ENCODE measurements around the gene ADM5.

Gene ADM5

DNA sequence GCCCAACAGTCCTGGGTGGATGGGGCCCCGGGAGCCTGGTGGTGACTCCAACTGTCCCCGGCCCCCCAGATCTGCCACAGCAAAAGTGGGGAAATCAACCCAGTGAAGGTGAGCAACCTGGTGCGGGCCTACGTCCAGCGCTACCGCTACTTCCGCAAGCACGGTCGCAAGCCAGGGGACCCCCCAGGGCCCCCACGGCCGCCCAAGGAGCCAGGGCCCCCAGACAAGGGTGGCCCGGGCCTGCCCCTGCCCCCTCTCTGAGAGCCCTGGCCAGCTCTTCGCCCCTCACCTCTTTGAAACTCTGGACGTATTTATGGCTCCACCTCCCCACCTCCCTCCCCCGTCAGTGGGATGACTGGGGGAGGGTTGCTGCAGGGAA lies 31.3 kb upstream of the ADM5 start:
- Histone ChIP-seq H3K4me1 (ENCODE audit: control insufficient read depth, insufficient read depth, low read length, poor library complexity, severe bottlenecking) (peaks cover 9% of the 10 kb centered on the region), H3K4me3 (ENCODE audit: insufficient read depth, low read depth, low read length, poor library complexity, severe bottlenecking) (no peak overlapping the region), H3K27me3 (replicated peaks; ENCODE audit: control insufficient read depth, insufficient read depth, low read length, poor library complexity, severe bottlenecking) (no peaks in the 10 kb centered on the region), H3K27ac (ENCODE audit: insufficient read depth, low read length, poor library complexity, severe bottlenecking) (no peak overlapping the region), H3K9me3 (ENCODE audit: control insufficient read depth, low read length) (no peaks in the 10 kb centered on the region), H3K36me3 (ENCODE audit: control insufficient read depth, insufficient read depth, low read length) (peaks cover 90% of the 10 kb centered on the region)
- DNase-seq = no peak

DNA sequence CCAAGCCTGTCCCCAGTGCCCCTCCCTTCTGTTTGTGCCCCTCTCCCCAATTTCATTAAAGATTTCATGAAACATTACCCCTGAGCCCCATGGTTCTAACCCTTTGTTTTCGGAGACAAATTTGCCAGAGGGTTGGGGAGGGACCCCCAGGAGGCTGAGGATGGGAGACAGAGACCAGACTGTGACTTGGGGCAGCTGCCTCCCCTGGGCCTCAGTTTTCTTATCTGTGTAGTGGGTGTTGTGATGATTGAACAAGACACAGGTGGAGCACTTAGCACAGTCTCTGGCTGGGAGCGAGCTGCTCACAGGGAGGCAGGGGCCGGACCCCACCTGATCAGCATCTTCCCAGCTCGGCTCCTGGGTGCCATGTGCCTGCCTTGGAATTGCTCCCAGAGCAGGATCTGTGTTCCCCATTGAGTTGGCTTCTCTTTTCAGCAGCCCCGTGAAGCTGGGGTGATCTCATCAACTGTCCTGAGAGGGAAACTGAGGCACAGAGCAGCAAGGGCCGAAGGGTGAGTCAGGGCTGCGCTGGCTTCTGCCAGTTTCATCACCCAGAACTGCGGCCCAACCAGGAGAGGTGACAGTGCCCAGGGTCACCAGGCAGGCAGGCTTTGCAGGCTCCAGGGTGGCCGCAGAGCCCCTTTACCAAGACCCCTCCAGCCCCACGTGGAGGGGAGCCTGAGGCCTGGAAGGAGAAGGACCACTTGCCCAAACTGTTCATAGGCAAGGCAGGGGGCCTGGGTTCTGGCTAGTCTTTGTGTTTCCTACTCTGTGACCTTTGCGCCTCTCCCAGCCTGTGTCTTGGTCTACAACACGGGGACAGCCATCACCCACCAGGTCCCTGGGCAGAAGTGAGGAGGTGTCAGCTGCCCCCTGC lies 30.6 kb upstream of the ADM5 start:
- no peak overlapping the region for H3K4me3 ChIP-seq (ENCODE audit: insufficient read depth, low read depth, low read length, poor library complexity, severe bottlenecking)
- DNase-seq = no peak
- no peaks in the 10 kb centered on the region for H3K27me3 ChIP-seq (replicated peaks; ENCODE audit: control insufficient read depth, insufficient read depth, low read length, poor library complexity, severe bottlenecking)
- peaks cover 15% of the 10 kb centered on the region for H3K4me1 ChIP-seq (ENCODE audit: control insufficient read depth, insufficient read depth, low read length, poor library complexity, severe bottlenecking)
- H3K9me3 ChIP-seq (ENCODE audit: control insufficient read depth, low read length) = no peaks in the 10 kb centered on the region
- H3K36me3 ChIP-seq (ENCODE audit: control insufficient read depth, insufficient read depth, low read length) = peaks cover 87% of the 10 kb centered on the region
- peak overlapping the region; percentile 14 for H3K27ac ChIP-seq (ENCODE audit: insufficient read depth, low read length, poor library complexity, severe bottlenecking)

DNA sequence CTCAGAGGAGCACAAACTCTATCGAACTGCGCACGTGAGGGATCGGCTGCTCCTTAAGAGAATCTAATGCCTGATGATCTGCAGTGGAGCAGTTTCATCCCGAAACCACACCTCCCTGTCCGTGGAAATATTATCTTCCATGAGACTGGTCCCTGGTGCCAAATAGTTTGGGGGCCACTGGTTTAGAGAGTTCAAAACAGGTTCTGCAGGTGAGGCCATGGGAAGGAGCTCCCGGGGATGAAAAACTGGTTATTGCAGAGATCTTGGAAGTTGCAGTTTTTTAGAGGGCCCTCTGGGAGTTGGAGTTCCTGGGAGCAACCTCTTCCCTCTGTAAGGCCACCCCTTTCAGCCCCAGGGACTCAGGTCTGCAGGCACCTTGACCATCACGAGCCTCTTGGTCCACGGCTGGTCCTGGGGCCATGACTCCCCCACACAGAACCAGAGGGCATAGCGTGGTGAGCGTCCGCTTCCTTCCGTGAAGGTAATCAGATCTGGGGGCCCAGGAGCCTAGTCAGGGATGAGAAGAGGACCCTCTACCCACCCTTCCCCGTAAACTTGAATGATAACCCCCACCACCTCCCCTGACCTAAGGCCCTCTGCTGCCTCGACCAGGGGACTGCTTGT lies 28.9 kb upstream of the ADM5 start:
- Histone ChIP-seq H3K36me3 (ENCODE audit: control insufficient read depth, insufficient read depth, low read length) (peaks cover 73% of the 10 kb centered on the region), H3K4me1 (ENCODE audit: control insufficient read depth, insufficient read depth, low read length, poor library complexity, severe bottlenecking) (peaks cover 20% of the 10 kb centered on the region), H3K27ac (ENCODE audit: insufficient read depth, low read length, poor library complexity, severe bottlenecking) (peak overlapping the region; percentile 13), H3K9me3 (ENCODE audit: control insufficient read depth, low read length) (no peaks in the 10 kb centered on the region), H3K4me3 (ENCODE audit: insufficient read depth, low read depth, low read length, poor library complexity, severe bottlenecking) (no peak overlapping the region), H3K27me3 (replicated peaks; ENCODE audit: control insufficient read depth, insufficient read depth, low read length, poor library complexity, severe bottlenecking) (no peaks in the 10 kb centered on the region)
- DNase-seq = no peak

DNA sequence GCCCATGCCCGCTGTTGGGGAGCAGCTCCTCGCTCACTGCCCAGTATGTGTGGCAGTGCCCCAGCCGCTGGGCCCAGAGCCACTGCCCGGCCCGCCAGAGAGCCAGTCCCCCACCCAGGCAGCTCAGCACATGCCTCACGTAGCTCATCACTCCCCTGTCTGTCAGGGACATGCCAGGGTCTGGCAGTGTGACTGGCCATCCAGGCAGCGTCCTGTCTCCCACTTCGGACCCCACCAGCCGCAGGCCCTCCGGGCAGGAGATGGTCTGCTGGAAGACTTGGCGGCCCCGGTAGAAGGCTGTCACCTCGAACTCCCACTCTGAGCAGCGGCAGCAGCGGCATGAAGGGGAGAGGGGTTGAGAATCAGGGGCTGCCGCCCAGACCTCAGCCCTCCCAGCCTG lies 27.4 kb upstream of the ADM5 start:
- Histone ChIP-seq H3K36me3 (ENCODE audit: control insufficient read depth, insufficient read depth, low read length) (peaks cover 58% of the 10 kb centered on the region), H3K4me3 (ENCODE audit: insufficient read depth, low read depth, low read length, poor library complexity, severe bottlenecking) (no peak overlapping the region), H3K4me1 (ENCODE audit: control insufficient read depth, insufficient read depth, low read length, poor library complexity, severe bottlenecking) (peaks cover 27% of the 10 kb centered on the region), H3K27me3 (replicated peaks; ENCODE audit: control insufficient read depth, insufficient read depth, low read length, poor library complexity, severe bottlenecking) (no peaks in the 10 kb centered on the region), H3K27ac (ENCODE audit: insufficient read depth, low read length, poor library complexity, severe bottlenecking) (peak overlapping the region; percentile 85), H3K9me3 (ENCODE audit: control insufficient read depth, low read length) (no peaks in the 10 kb centered on the region)
- no peak for DNase-seq

DNA sequence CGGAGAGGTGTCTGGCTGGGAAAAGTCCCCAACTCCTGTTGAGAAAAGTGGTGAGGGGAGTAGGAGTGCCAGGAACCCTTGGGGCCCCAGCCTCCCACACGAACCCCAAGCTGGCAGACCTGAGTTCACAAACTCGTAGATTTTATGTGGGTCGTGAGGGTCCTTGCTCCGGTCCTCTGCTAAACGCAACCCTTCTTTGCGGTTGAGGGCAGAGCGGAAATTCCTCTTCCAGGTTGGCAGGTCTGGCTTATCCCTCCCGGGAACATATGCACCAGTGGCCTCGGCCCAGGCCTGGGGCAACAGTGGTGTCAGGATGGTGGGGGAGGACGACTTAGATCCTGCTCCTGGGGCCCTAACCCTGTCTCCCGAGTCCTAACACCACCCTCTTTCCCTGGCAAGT lies 26.2 kb upstream of the ADM5 start:
- H3K27ac ChIP-seq (ENCODE audit: insufficient read depth, low read length, poor library complexity, severe bottlenecking) = peak overlapping the region; percentile 85

DNA sequence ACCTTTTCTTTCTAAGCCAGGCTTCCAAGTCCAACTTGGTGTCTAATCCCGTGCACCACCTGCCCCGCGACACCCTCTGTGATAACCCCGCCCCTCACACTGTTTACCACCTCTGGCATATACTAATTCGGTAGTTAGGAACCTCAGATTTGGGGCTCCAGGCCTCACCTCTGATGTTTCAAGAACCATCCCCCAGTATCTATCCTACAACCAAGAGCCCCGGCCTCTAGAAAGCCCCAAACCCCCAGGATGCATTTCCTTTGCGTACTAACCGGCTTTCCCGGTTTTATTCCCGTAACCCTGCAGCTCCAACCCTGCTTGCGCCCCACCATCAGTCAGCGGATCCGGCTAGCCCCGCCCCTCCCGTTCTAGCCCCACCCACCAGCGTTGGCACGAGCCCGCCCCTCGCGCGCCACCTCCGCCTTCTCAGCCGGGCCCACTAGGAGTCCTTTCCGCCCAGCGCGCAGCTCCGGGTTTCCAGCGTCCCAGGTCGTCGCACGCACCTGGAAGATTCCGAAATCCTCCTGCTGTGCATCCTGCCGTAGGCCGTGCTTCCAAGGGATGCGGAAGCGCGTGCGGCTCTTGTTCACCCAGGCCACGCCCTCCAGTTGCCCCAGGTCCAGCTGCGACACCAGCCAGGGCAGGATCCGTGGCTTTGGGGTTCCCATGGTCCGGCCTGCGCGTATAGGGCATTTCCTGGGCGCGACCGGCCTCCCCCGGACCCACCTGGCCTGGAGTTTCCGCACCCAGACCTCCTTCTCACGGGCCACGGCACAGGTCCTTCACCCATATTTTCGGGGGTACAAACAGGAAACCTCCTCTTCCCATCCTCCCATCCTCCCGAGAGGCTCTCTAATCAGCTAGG lies 25.0 kb upstream of the ADM5 start:
- Histone ChIP-seq H3K4me1 (ENCODE audit: control insufficient read depth, insufficient read depth, low read length, poor library complexity, severe bottlenecking) (peaks cover 27% of the 10 kb centered on the region), H3K27me3 (replicated peaks; ENCODE audit: control insufficient read depth, insufficient read depth, low read length, poor library complexity, severe bottlenecking) (no peaks in the 10 kb centered on the region), H3K4me3 (ENCODE audit: insufficient read depth, low read depth, low read length, poor library complexity, severe bottlenecking) (peak overlapping the region; percentile 97), H3K9me3 (ENCODE audit: control insufficient read depth, low read length) (no peaks in the 10 kb centered on the region), H3K27ac (ENCODE audit: insufficient read depth, low read length, poor library complexity, severe bottlenecking) (peak overlapping the region; percentile 85), H3K36me3 (ENCODE audit: control insufficient read depth, insufficient read depth, low read length) (peaks cover 34% of the 10 kb centered on the region)
- DNase-seq = peak; percentile 85 to 87 (median 86)

More for the DNA sequence above, 26.2 kb upstream of the ADM5 start:
- no peak for DNase-seq
- Histone ChIP-seq H3K4me3 (ENCODE audit: insufficient read depth, low read depth, low read length, poor library complexity, severe bottlenecking) (peak overlapping the region; percentile 97), H3K9me3 (ENCODE audit: control insufficient read depth, low read length) (no peaks in the 10 kb centered on the region), H3K27me3 (replicated peaks; ENCODE audit: control insufficient read depth, insufficient read depth, low read length, poor library complexity, severe bottlenecking) (no peaks in the 10 kb centered on the region), H3K4me1 (ENCODE audit: control insufficient read depth, insufficient read depth, low read length, poor library complexity, severe bottlenecking) (peaks cover 27% of the 10 kb centered on the region), H3K36me3 (ENCODE audit: control insufficient read depth, insufficient read depth, low read length) (peaks cover 46% of the 10 kb centered on the region)

DNA sequence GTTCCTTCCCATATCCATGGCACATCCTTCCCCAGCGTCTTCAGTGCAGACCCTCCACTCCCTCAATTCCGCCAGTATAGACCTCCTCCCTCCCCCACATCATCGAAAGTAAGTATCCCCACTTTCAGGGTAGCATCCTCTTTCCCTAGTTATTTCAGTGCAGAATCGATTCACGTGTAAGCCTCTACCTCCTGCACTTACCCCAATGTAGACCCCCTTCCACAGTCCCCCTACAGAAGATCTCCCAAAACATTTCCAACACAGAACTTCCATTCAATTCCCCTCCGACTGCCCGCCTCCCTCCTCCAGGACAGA lies 24.4 kb upstream of the ADM5 start:
- Histone ChIP-seq H3K36me3 (ENCODE audit: control insufficient read depth, insufficient read depth, low read length) (peaks cover 31% of the 10 kb centered on the region), H3K27me3 (replicated peaks; ENCODE audit: control insufficient read depth, insufficient read depth, low read length, poor library complexity, severe bottlenecking) (no peaks in the 10 kb centered on the region), H3K4me3 (ENCODE audit: insufficient read depth, low read depth, low read length, poor library complexity, severe bottlenecking) (peak overlapping the region; percentile 97), H3K9me3 (ENCODE audit: control insufficient read depth, low read length) (no peaks in the 10 kb centered on the region), H3K27ac (ENCODE audit: insufficient read depth, low read length, poor library complexity, severe bottlenecking) (peak overlapping the region; percentile 85), H3K4me1 (ENCODE audit: control insufficient read depth, insufficient read depth, low read length, poor library complexity, severe bottlenecking) (peaks cover 27% of the 10 kb centered on the region)
- DNase-seq = no peak

DNA sequence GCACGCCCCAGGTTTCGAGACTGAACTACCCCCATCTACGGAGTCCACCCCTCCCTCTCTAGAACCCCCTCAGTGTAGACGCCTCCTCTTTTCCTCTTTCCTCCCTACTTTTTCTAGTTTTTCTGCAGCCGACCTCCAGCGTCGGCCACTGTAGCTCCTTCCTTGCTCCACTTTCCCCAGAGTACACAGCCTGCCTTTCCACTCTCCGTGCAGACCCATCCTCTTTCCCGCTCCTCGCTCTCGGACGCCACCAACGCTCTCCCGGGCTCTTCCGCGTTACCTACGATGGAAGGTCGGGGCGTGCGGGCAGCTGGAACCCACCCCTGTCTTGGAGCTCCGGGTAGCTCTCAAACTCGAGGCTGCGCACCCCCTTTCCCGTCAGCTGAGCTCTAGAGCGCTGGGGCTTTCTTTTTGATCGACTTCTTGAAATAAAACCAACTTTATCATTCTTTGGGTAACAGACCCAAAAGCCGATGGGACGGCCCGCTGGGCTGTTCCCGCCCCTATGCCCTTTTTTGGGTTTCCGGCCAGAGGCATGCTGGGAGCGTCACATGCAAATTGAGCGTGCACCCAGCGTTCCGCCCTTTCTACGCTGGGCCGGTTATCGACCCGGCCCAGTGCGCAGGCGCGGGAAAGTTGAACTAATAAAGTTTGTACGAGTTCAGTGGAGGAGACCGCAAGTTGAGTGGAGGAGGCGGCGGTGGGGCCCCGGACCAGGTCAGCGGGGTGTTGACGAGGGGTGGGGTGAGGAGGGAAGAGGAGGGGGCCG lies 23.9 kb upstream of the ADM5 start, which contains the start of the genes BCL2L12 and IRF3:
Gene BCL2L12 (plus strand): TSS at position 583 of the 769 bp plus-strand sequence. CDS start 760 bp downstream, outside the sequence.
Gene IRF3 (minus strand): TSS at position 507 of the 769 bp plus-strand sequence. CDS start 1,019 bp downstream, outside the sequence.
- Histone ChIP-seq H3K27me3 (replicated peaks; ENCODE audit: control insufficient read depth, insufficient read depth, low read length, poor library complexity, severe bottlenecking) (no peaks in the 10 kb centered on the region), H3K9me3 (ENCODE audit: control insufficient read depth, low read length) (no peaks in the 10 kb centered on the region), H3K36me3 (ENCODE audit: control insufficient read depth, insufficient read depth, low read length) (peaks cover 25% of the 10 kb centered on the region), H3K4me1 (ENCODE audit: control insufficient read depth, insufficient read depth, low read length, poor library complexity, severe bottlenecking) (peaks cover 27% of the 10 kb centered on the region), H3K4me3 (ENCODE audit: insufficient read depth, low read depth, low read length, poor library complexity, severe bottlenecking) (peak within 1 kb of the TSS; percentile 97), H3K27ac (ENCODE audit: insufficient read depth, low read length, poor library complexity, severe bottlenecking) (peak within 1 kb of the TSS; percentile 85)
- peak; percentile 97 to 99 (median 98) for DNase-seq

DNA sequence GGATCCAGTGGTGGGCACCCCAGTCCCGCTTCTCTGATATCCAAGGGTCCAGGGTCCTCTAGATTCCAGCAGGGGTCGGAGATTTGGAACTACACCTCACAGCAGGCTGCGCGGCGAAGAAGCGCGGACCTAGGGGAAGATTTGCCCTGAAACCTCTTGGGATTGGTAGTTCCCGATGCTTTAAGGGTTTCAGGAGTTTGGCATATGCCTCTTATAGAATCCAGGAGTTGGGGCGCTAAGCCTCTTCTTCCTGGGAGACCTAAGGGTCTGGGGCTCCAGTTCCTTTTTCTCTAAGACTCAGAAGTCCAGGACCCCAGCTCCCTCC lies 23.3 kb upstream of the ADM5 start:
- peak overlapping the region; percentile 85 for H3K27ac ChIP-seq (ENCODE audit: insufficient read depth, low read length, poor library complexity, severe bottlenecking)

More for the DNA sequence above, 23.3 kb upstream of the ADM5 start:
- no peak for DNase-seq
- no peaks in the 10 kb centered on the region for H3K9me3 ChIP-seq (ENCODE audit: control insufficient read depth, low read length)
- H3K36me3 ChIP-seq (ENCODE audit: control insufficient read depth, insufficient read depth, low read length) = peaks cover 22% of the 10 kb centered on the region
- no peaks in the 10 kb centered on the region for H3K27me3 ChIP-seq (replicated peaks; ENCODE audit: control insufficient read depth, insufficient read depth, low read length, poor library complexity, severe bottlenecking)
- peak overlapping the region; percentile 97 for H3K4me3 ChIP-seq (ENCODE audit: insufficient read depth, low read depth, low read length, poor library complexity, severe bottlenecking)
- peaks cover 27% of the 10 kb centered on the region for H3K4me1 ChIP-seq (ENCODE audit: control insufficient read depth, insufficient read depth, low read length, poor library complexity, severe bottlenecking)
